K562 (cell line): ENCODE measurements around the gene HYAL3.

Experiments
- EP300 ChIP-seq: IDR thresholded peaks from 2 replicates; pipeline ENCODE4 v1.6.1; 2012; ENCODE audit warnings: low read length, improper control_type of control experiment
- ETS1 ChIP-seq: conservative IDR thresholded peaks from 2 replicates; pipeline ENCODE4 v1.6.1; 2011; ENCODE audit warnings: low read depth, mild to moderate bottlenecking, low read length; ENCODE audit not compliant: control insufficient read depth
- ETV5 ChIP-seq: sonication (generic); formaldehyde crosslinking; IDR thresholded peaks from 2 replicates; pipeline ENCODE4 v1.4.0; 2020; ENCODE audit warnings: low read depth, mild to moderate bottlenecking, missing genetic modification reagents
- GTF2F1 ChIP-seq: IDR thresholded peaks from 2 replicates; pipeline ENCODE4 v1.6.1; 2011; ENCODE audit warnings: low read depth, low read length, improper control_type of control experiment
- MAZ ChIP-seq, 2 experiments: fragments of 450-650 bp in 1 of 2; sonication (generic) in 1 of 2; formaldehyde crosslinking; IDR thresholded peaks in 1 of 2; conservative IDR thresholded peaks in 1 of 2; 2 replicates each; pipeline versions ENCODE4 v1.4.0 to v1.5.0; 2020; ENCODE audit warnings: mild to moderate bottlenecking in 1 of 2, missing genetic modification reagents in 1 of 2
- POLR2A ChIP-seq: fragments of 450-650 bp; conservative IDR thresholded peaks from 2 replicates; pipeline ENCODE4 v1.6.1; 2016
- RFX1 ChIP-seq: fragments of 450-650 bp; IDR thresholded peaks from 2 replicates; pipeline ENCODE4 v1.6.1; 2016; ENCODE audit warnings: mild to moderate bottlenecking, moderate library complexity
- SP1 ChIP-seq: sonication (generic); formaldehyde crosslinking; IDR thresholded peaks from 2 replicates; pipeline ENCODE4 v1.8.1; 2022; ENCODE audit warnings: mild to moderate bottlenecking, missing genetic modification reagents
- TAF1 ChIP-seq: IDR thresholded peaks from 2 replicates; pipeline ENCODE4 v1.6.1; 2011; ENCODE audit warnings: mild to moderate bottlenecking, low read length, moderate library complexity; ENCODE audit not compliant: insufficient read depth, control insufficient read depth, severe bottlenecking; ENCODE audit errors: extremely low read depth
- U2AF2 ChIP-seq: fragments of 200-400 bp; formaldehyde crosslinking; optimal IDR thresholded peaks from 2 replicates; pipeline ENCODE3; 2017; ENCODE audit warnings: low read depth, mild to moderate bottlenecking, low read length
- ZHX1 ChIP-seq: fragments of 150-350 bp; conservative IDR thresholded peaks from 2 replicates; pipeline ENCODE4 v1.6.1; 2014; ENCODE audit warnings: low read length
- ZNF695 ChIP-seq: fragments of 450-650 bp; formaldehyde crosslinking; IDR thresholded peaks from 2 replicates; pipeline ENCODE4 v1.4.0; 2020; ENCODE audit warnings: mild to moderate bottlenecking, moderate library complexity

GRCh38 chr3:50286322-50287227, 12.6 kb downstream of the HYAL3 start:
- TF ChIP-seq ZNF695 (CRISPR knock-in tag) = no peak
- TF ChIP-seq RFX1 = no peak
- no peak for TF ChIP-seq ETV5 (CRISPR knock-in tag)
- no peak for TF ChIP-seq EP300
- no peak for TF ChIP-seq MAZ (CRISPR knock-in tag; conservative IDR thresholded peaks at IDR 0.05 in 1 of 2, IDR thresholded peaks at IDR 0.05 in 1 of 2)
- TF ChIP-seq SP1 (CRISPR knock-in tag) = no peak
- TF ChIP-seq POLR2A = no peak; the same call in 1 of the 2 replicates
- TF ChIP-seq ZHX1 = no peak
- no peak for TF ChIP-seq ETS1
- TF ChIP-seq GTF2F1 = no peak
- TF ChIP-seq TAF1 = no peak
- no peak for TF ChIP-seq U2AF2
